Vagina (tissue), 2 donors: Measurements from ENCODE around the gene GRK1. TPM values are rescaled to one million over a fixed set of nuclear protein-coding genes. Genes with fewer than 3 reads are reported as not detected.

Source experiments
- DNase-seq, 2 donors: peaks; one replicate each; pipeline ENCODE4 v3.0.0-alpha.2; 2017; ENCODE audit errors: extremely low spot score in 2 of 2
- H3K27ac ChIP-seq: fragments of 200-600 bp; sonication (generic); one replicate; pipeline ENCODE4 v1.5.1; 2019
- H3K27me3 ChIP-seq: fragments of 200-600 bp; sonication (generic); one replicate; pipeline ENCODE4 v1.5.1; 2019
- H3K36me3 ChIP-seq, 2 donors: fragments of 200-600 bp; sonication (generic); one replicate each; pipeline ENCODE4 v1.5.1; 2017 to 2019
- H3K4me1 ChIP-seq: fragments of 200-600 bp; sonication (generic); one replicate; pipeline ENCODE4 v1.5.1; 2019
- H3K4me3 ChIP-seq, 2 donors: fragments of 200-600 bp; sonication (generic); 1 replicate in 1 of 2; 2 replicates in 1 of 2; pipeline ENCODE4 v1.5.1; 2016 to 2019
- H3K9me3 ChIP-seq: fragments of 200-600 bp; sonication (generic); one replicate; pipeline ENCODE4 v1.5.1; 2019
- POLR2A ChIP-seq, 2 donors: fragments of 450-650 bp; IDR thresholded peaks; one replicate each; pipeline ENCODE4 v1.6.1; 2017; ENCODE audit warnings: antibody characterized with exemption in 2 of 2, mild to moderate bottlenecking in 2 of 2, moderate library complexity in 2 of 2
- POLR2AphosphoS5 ChIP-seq, 2 donors: sonication (generic); formaldehyde crosslinking; IDR thresholded peaks; one replicate each; pipeline ENCODE4 v1.9.0; 2017; ENCODE audit warnings: antibody characterized with exemption in 2 of 2, mild to moderate bottlenecking in 2 of 2, low read depth in 1 of 2; ENCODE audit not compliant: insufficient read depth in 1 of 2
- intact Hi-C: fragments of 100-400 bp; cut with DNase I; formaldehyde crosslinking; loops from one replicate; pipeline ENCODE4 v1.15.1; 2023
- total RNA-seq: library from RNA; depleted of rRNA; stranded (reverse); fragments of >200 nt; gene quantifications from one replicate; pipeline ENCODE4 v1.2.3, GENCODE V29; 2016
- TF ChIP-seq, protein P1 (sequence below), 3 experiments: fragments of 450-650 bp in 2 of 3; fragments of 200-600 bp in 1 of 3; sonication (generic) in 1 of 3; IDR thresholded peaks; one replicate each; pipeline ENCODE4 v1.5.1; 2017 to 2019; ENCODE audit warnings: antibody characterized with exemption in 3 of 3, mild to moderate bottlenecking in 2 of 3, moderate library complexity in 2 of 3

Gene GRK1
- total RNA-seq, 1 donor from 2014 or later: not detected

DNA sequence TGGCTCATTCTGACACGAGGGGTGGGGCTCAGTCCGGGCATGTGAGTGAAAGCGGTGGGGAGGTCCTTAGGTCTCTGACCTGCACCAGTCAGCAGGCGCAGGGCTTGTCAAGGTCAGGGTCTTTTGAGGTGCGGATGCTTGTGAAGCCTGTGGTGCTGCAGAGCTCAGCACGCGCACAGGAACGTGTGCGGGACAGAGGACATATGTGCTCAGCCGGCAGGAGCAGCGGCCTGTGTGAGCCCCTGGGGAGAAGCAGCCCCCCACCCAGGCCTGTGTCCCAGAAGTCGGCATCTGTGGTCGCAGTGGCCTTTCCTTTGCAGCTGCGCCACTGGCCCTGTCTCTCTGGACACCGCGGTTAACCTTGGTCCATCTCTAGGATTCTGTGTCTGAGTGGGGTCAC, 39.9 kb upstream of the GRK1 start:
- DNase-seq: no peak
- no peaks in the 10 kb centered on the region for H3K4me1 ChIP-seq
- no peaks in the 10 kb centered on the region for H3K27me3 ChIP-seq
- peaks cover 0 to 6% of the 10 kb centered on the region in 2 donors for H3K36me3 ChIP-seq
- no peak overlapping the region for H3K4me3 ChIP-seq
- no peaks in the 10 kb centered on the region for H3K9me3 ChIP-seq
- intact Hi-C loops: no loop called here
- H3K27ac ChIP-seq: no peak overlapping the region
- TF ChIP-seq POLR2AphosphoS5 (IDR thresholded peaks at IDR 0.05; ENCODE audit: insufficient read depth in 1 of 2, low read depth in 1 of 2) (no peak), POLR2A (IDR thresholded peaks at IDR 0.05) (no peak)
- TF ChIP-seq, protein P1, sequence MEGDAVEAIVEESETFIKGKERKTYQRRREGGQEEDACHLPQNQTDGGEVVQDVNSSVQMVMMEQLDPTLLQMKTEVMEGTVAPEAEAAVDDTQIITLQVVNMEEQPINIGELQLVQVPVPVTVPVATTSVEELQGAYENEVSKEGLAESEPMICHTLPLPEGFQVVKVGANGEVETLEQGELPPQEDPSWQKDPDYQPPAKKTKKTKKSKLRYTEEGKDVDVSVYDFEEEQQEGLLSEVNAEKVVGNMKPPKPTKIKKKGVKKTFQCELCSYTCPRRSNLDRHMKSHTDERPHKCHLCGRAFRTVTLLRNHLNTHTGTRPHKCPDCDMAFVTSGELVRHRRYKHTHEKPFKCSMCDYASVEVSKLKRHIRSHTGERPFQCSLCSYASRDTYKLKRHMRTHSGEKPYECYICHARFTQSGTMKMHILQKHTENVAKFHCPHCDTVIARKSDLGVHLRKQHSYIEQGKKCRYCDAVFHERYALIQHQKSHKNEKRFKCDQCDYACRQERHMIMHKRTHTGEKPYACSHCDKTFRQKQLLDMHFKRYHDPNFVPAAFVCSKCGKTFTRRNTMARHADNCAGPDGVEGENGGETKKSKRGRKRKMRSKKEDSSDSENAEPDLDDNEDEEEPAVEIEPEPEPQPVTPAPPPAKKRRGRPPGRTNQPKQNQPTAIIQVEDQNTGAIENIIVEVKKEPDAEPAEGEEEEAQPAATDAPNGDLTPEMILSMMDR (IDR thresholded peaks at IDR 0.05): no peak

DNA sequence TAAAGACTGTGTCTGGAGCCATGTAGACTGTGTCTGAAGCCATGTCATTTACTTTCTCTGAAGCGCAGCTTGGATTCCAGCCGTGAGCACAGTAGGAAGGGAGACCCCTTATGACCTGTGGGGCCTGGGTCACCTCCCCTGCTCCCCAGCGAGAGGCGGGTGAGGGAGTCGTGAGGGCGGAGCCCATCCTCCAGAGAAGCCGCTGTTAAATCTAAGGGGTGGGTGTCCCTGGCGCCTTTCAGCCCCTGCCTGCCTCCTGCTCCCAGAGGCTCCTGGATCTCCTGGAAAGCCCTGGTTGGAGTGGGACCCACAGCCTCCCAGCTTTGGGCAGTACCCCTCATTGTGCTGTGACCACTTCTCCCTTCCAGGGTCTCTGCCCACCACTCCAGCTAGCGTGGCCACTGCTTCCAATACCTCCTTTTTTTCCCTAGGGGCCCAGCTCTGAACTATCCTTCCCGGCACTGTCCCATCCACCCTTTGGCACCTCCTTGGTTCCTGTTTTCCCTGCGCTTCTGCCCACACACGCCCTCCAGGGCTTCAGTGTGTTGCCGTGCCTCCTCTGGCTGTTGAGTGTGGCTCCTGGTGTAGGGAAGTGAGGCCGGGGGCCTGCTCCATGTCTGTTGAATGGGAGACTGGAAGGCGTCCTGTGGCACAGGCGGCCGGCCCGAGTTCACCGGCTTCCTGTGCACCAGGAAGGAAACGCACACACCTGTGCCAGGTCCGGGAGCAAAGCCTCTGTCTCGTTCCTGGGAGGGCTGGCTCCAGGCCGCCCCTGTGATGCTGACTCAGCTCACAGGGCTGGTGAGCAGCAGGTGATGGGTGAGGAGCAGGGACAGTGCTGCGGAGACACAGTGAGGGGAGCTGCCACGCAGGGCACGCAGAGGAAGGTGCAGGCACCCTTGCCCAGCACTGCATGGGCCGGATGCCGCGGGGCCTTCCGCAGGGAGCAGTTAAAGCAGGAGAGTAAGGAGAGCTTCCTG, 38.4 kb upstream of the GRK1 start:
- Histone ChIP-seq H3K4me3 (no peak overlapping the region), H3K36me3 (peaks cover 0 to 18% of the 10 kb centered on the region in 2 donors), H3K4me1 (no peaks in the 10 kb centered on the region), H3K27me3 (no peaks in the 10 kb centered on the region), H3K9me3 (no peaks in the 10 kb centered on the region), H3K27ac (no peak overlapping the region)
- TF ChIP-seq, protein P1 (IDR thresholded peaks at IDR 0.05): no peak
- TF ChIP-seq POLR2AphosphoS5 (IDR thresholded peaks at IDR 0.05; ENCODE audit: insufficient read depth in 1 of 2, low read depth in 1 of 2): no peak
- no peak for TF ChIP-seq POLR2A (IDR thresholded peaks at IDR 0.05)
- no peak for DNase-seq
- intact Hi-C loops: no loop called here

DNA sequence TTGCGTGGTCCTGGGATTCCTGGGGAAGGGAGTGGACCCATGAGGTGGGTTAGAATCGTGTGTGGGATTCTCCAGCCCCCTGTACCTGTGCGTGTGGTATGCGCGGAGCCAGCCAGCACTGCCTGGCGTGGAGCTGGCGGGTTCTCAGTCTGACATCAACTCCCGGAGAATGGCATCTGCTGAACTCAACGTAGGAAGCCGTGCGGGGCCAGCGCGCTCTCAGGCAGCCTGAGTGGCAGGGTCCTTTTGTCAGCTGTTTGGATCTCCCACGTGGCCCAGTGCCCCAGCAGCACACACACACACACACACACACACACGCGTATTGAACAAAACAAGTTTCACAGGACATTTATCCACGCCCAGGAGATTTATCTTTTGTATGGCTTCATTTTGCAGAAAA, 37.2 kb upstream of the GRK1 start:
- no peak for DNase-seq
- Histone ChIP-seq H3K4me1 (no peaks in the 10 kb centered on the region), H3K27ac (no peak overlapping the region), H3K36me3 (peaks cover 0 to 30% of the 10 kb centered on the region in 2 donors), H3K27me3 (no peaks in the 10 kb centered on the region), H3K9me3 (no peaks in the 10 kb centered on the region), H3K4me3 (no peak overlapping the region)
- intact Hi-C loops: no loop called here
- TF ChIP-seq POLR2A (IDR thresholded peaks at IDR 0.05) (no peak), POLR2AphosphoS5 (IDR thresholded peaks at IDR 0.05; ENCODE audit: insufficient read depth in 1 of 2, low read depth in 1 of 2) (no peak)
- TF ChIP-seq, protein P1 (IDR thresholded peaks at IDR 0.05): no peak

DNA sequence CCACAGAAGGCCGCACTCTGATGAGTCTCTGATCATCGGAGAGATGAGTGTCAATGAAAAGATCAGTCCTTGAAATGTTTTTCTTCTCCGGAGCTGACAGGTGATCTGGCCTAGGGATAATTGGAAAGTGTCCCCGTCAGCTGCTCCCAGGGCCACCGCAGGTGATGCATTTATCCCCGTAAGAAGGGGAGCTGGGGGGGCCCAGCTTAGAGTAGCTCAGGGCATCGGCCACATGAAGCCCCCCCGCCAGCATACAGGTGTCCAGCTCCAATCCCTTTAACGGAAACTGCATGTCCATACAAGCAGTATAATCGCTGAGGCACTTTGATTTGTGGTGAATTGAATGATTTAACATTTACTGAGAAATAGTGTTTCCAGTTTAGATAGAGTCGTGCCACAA, 36.7 kb upstream of the GRK1 start:
- H3K36me3 ChIP-seq: peaks cover 0 to 35% of the 10 kb centered on the region in 2 donors
- TF ChIP-seq POLR2AphosphoS5 (IDR thresholded peaks at IDR 0.05; ENCODE audit: insufficient read depth in 1 of 2, low read depth in 1 of 2): no peak
- TF ChIP-seq, protein P1 (IDR thresholded peaks at IDR 0.05): no peak
- TF ChIP-seq POLR2A (IDR thresholded peaks at IDR 0.05): no peak
- intact Hi-C loops: no loop called here

DNA sequence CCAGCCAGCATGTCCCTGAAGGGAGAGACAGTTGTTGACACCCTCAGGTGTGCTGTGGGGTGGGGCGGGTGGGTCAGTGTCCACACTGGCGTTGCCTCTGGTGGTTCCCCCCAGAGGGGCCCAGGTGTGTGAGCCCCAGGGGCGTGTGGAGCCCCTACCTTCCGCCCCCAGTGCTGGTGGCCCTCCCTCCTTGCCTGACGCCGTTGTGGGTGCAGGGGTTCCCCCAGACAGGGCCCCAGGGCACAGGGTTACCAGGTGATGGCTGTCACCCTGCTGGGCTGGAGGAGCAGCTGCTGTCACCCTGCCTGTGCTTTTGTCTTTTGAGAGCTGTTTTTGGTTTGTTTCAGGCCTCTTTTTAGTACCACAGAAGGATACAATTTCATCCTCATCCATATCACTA, 36.2 kb upstream of the GRK1 start:
- intact Hi-C loops: no loop called here
- no peak for DNase-seq

More for the DNA sequence above, 36.7 kb upstream of the GRK1 start:
- no peak overlapping the region for H3K27ac ChIP-seq
- DNase-seq: no peak
- H3K27me3 ChIP-seq: no peaks in the 10 kb centered on the region
- H3K4me1 ChIP-seq: no peaks in the 10 kb centered on the region
- H3K4me3 ChIP-seq: no peak overlapping the region
- no peaks in the 10 kb centered on the region for H3K9me3 ChIP-seq

More for the DNA sequence above, 36.2 kb upstream of the GRK1 start:
- Histone ChIP-seq H3K36me3 (peaks cover 0 to 40% of the 10 kb centered on the region in 2 donors), H3K4me1 (no peaks in the 10 kb centered on the region), H3K4me3 (no peak overlapping the region), H3K27me3 (no peaks in the 10 kb centered on the region), H3K27ac (no peak overlapping the region), H3K9me3 (no peaks in the 10 kb centered on the region)
- TF ChIP-seq POLR2A (IDR thresholded peaks at IDR 0.05): no peak
